Effector memory CD4-positive, alpha-beta T cell (primary cell): ENCODE results near the gene RBM38.

Source experiments
- DNase-seq, 3 donors: peaks; one replicate each; pipeline ENCODE4 v3.0.0-alpha.2; 2020
- H3K27ac ChIP-seq: 2 replicates; pipeline ENCODE4 v1.7.0; 2013; ENCODE audit warnings: mild to moderate bottlenecking, low read length, moderate library complexity; ENCODE audit not compliant: insufficient read depth, poor library complexity, severe bottlenecking
- H3K27me3 ChIP-seq: replicated peaks from 2 replicates; pipeline ENCODE4 v1.7.0; 2013; ENCODE audit warnings: mild to moderate bottlenecking, low read length; ENCODE audit not compliant: insufficient read depth, control insufficient read depth, poor library complexity, severe bottlenecking
- H3K36me3 ChIP-seq: 2 replicates; pipeline ENCODE4 v1.7.0; 2013; ENCODE audit warnings: mild to moderate bottlenecking, low read length, moderate library complexity; ENCODE audit not compliant: control insufficient read depth, insufficient read depth
- H3K4me1 ChIP-seq: 2 replicates; pipeline ENCODE4 v1.7.0; 2013; ENCODE audit warnings: low read length, mild to moderate bottlenecking; ENCODE audit not compliant: control insufficient read depth, insufficient read depth, poor library complexity, severe bottlenecking
- H3K4me3 ChIP-seq: 2 replicates; pipeline ENCODE4 v1.7.0; 2013; ENCODE audit warnings: low read length, low read depth, mild to moderate bottlenecking; ENCODE audit not compliant: insufficient read depth, poor library complexity, severe bottlenecking
- H3K9me3 ChIP-seq: 2 replicates; pipeline ENCODE4 v1.7.0; 2013; ENCODE audit warnings: mild to moderate bottlenecking, low read length, moderate library complexity; ENCODE audit not compliant: control insufficient read depth

The RBM38 gene

DNA sequence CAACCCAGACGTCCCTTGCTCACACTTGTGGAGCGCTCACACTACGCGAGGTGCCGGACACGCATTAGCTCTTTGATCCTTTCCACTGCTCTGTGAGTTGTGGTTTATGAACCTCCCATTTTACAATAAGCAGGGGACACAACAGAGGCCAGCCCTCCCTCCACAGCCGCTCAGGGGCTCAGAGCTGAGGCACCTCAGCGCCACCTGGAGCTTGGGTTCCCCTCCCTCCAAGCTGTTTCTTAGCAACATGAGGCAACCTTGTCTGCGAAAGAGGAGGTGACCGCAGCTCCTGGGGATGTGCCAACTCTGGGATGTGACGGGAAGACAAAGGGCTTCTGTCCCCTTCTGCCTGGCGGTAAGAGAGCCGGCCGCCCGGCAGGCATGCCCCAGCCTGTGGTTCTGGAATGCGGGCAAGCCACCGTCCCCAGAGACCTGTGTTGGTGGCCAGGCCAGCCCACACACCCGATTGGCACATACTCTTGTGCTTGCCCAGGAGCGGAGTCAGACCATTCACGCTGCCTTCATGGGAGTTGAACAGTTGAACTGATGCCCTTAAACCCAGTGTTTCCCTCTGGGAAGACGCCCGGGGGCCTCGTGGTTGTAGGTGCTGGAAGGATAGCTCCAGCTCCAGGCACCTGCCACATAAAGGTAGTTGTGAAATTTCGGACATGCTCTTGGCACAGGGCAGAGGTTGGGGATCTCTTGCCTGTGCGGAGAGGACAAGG, 44.5 kb downstream of the RBM38 start:
- no peaks in the 10 kb centered on the region for H3K9me3 ChIP-seq
- peaks cover 48% of the 10 kb centered on the region for H3K4me1 ChIP-seq
- no peak overlapping the region for H3K4me3 ChIP-seq
- no peaks in the 10 kb centered on the region for H3K27me3 ChIP-seq
- H3K27ac ChIP-seq = no peak overlapping the region
- peak in 2 of 3 donors; percentile 6 to 9 for DNase-seq
- H3K36me3 ChIP-seq = no peaks in the 10 kb centered on the region

- no peak overlapping the region for H3K4me3 ChIP-seq
- peaks cover 48% of the 10 kb centered on the region for H3K4me1 ChIP-seq
- H3K27ac ChIP-seq = no peak overlapping the region
Measured at GRCh38 chr20:57436223-57436545, 45.0 kb downstream of the RBM38 start.

GRCh38 chr20:57437267-57437666, 46.1 kb downstream of the RBM38 start:
- no peak overlapping the region for H3K27ac ChIP-seq
- H3K36me3 ChIP-seq = no peaks in the 10 kb centered on the region
- H3K4me3 ChIP-seq = no peak overlapping the region
- DNase-seq = no peak
- H3K4me1 ChIP-seq = peaks cover 37% of the 10 kb centered on the region
- H3K27me3 ChIP-seq = no peaks in the 10 kb centered on the region
- no peaks in the 10 kb centered on the region for H3K9me3 ChIP-seq

More at GRCh38 chr20:57436223-57436545, 45.0 kb downstream of the RBM38 start:
- no peak for DNase-seq
- Histone ChIP-seq H3K9me3 (no peaks in the 10 kb centered on the region), H3K36me3 (no peaks in the 10 kb centered on the region), H3K27me3 (no peaks in the 10 kb centered on the region)

DNA sequence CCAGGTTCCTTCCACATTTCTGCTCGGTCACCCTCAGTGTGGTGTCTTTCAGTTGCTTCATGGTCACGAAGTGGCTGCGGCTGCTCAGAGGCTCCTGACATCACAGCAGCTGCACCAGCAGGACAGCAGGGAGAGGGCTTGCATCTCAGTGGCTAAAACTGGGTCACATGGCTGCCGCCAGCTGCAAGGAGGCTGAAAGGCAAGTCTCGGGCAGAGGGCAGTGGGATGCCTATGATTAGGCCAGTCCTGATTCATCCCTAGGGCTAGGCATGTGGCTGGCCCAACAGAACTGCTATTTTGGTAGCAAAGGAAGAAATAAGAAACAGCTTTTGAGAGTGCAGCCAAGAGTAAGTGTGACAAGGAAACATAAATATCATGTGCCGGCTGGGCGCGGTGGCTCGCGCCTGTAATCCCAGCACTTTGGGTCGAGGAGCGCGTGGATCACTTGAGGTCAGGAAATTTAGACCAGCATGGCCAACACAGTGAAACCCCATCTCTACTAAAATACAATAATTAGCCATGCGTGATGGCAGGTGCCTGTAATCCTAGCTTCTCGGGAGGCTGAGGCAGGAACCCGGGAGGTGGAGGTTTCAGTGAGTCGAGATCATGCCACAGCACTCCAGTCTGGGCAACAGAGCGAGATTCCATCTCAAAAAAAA, 46.6 kb downstream of the RBM38 start:
- no peaks in the 10 kb centered on the region for H3K36me3 ChIP-seq
- no peak for DNase-seq

GRCh38 chr20:57438552-57438951, 47.4 kb downstream of the RBM38 start:
- Histone ChIP-seq H3K4me1 (peaks cover 24% of the 10 kb centered on the region), H3K27ac (no peak overlapping the region), H3K9me3 (no peaks in the 10 kb centered on the region), H3K36me3 (no peaks in the 10 kb centered on the region), H3K27me3 (no peaks in the 10 kb centered on the region), H3K4me3 (no peak overlapping the region)
- DNase-seq = no peak

More for the DNA sequence above, 46.6 kb downstream of the RBM38 start:
- Histone ChIP-seq H3K27me3 (no peaks in the 10 kb centered on the region), H3K4me3 (no peak overlapping the region), H3K27ac (no peak overlapping the region), H3K9me3 (no peaks in the 10 kb centered on the region), H3K4me1 (peaks cover 32% of the 10 kb centered on the region)

DNA sequence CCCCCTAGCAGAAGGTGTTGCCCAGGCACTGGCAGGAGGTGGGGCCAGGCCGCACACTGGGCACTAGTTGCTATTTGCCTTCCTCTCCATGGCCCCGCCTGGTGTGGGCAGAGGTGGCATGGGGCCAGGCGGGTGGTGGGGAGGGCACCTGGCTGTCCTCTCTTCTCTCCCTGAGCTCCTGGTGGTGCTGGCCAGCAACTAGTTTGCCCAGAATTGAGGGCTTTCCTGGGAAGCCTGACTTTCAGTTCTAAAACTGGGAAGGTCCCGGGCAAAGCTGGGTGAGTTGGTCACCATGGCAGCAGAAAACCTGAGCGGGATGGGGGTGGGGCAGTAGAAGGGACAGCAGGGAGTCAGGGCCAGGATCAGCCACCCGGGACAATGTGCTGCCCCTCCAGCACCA, 48.2 kb downstream of the RBM38 start:
- H3K4me1 ChIP-seq = peaks cover 15% of the 10 kb centered on the region
- no peak overlapping the region for H3K4me3 ChIP-seq
- H3K9me3 ChIP-seq = no peaks in the 10 kb centered on the region
- no peak overlapping the region for H3K27ac ChIP-seq
- no peaks in the 10 kb centered on the region for H3K36me3 ChIP-seq
- DNase-seq = no peak
- H3K27me3 ChIP-seq = no peaks in the 10 kb centered on the region

DNA sequence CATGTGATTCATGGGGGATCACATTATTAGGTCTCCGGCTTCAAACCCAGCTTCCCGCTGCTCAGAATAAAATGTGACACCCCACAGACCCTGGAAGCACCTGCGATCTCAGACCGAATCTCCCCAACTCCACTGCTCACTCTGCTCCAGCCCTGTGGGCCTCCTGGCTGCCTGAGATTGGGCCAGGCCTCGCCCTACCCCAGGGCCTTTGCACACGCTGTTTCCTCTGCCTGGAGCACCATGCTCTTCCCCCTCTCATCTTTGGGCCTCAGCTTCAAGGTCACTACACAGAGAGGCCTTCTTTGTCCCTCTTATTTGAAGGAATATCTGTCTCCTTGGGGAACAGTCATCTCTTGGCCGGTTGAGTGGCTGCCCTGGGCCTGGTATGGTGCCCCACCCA, 48.8 kb downstream of the RBM38 start:
- no peaks in the 10 kb centered on the region for H3K27me3 ChIP-seq
- no peak overlapping the region for H3K27ac ChIP-seq
- no peak overlapping the region for H3K4me3 ChIP-seq
- no peaks in the 10 kb centered on the region for H3K36me3 ChIP-seq
- H3K9me3 ChIP-seq = no peaks in the 10 kb centered on the region
- no peak for DNase-seq
- H3K4me1 ChIP-seq = peaks cover 10% of the 10 kb centered on the region

DNA sequence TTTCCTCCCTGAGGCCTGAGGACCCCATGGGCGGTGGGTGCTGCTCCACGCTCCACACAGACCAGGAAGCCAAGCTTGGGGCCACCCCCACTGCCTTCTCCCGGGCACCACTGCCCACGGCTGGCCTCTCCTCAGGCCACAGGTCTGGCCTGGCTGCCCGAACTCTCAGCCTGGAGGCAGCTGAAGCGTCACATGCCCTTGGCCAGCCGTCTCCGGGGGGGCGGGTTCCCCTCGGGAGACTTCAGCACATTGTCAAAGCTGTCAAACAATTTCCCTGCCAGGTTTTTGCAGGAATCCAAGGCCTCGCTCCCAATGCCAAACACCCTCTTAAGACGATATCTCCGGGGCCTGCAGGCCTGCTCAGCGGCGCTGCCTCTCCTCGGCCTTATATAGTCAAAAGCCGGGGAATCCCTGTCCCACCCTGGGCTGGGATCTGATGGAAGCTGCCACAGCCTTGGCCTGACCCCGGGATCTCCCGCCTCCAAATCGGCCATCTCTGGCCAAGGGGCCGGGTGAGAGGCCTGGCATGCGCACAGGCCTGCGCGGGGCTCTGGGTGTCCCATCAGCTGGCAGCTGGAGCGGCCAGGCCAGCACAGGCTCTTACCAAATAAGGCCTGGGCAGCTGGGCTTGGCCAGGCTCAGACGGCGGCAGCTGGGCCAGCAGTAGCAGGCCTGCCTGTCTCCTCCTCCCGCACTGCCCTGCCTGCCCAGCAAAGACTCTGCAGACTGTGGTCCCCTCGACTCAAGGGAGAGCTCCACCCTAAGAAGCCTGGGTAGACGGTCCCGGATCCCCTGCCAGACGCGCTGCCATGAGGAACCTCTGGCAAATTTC, 49.7 kb downstream of the RBM38 start:
- H3K36me3 ChIP-seq = no peaks in the 10 kb centered on the region
- no peak overlapping the region for H3K27ac ChIP-seq
- no peak overlapping the region for H3K4me3 ChIP-seq
- H3K4me1 ChIP-seq = peaks cover under 1% of the 10 kb centered on the region
- no peak for DNase-seq
- no peaks in the 10 kb centered on the region for H3K27me3 ChIP-seq
- no peaks in the 10 kb centered on the region for H3K9me3 ChIP-seq

GRCh38 chr20:57441510-57442154, 50.4 kb downstream of the RBM38 start:
- Histone ChIP-seq H3K27ac (no peak overlapping the region), H3K27me3 (no peaks in the 10 kb centered on the region), H3K36me3 (no peaks in the 10 kb centered on the region), H3K4me1 (no peaks in the 10 kb centered on the region), H3K4me3 (no peak overlapping the region), H3K9me3 (no peaks in the 10 kb centered on the region)
- DNase-seq = no peak
